Stimulated activated CD4-positive, alpha-beta T cell treated with anti-CD3 and anti-CD28 coated beads, Interleukin-1b, Interleukin-23, amount 100 ng/mL, for 4 hours (primary cell): Measurements from ENCODE around the gene P3R3URF.

Experiments used
- DNase-seq, 2 donors: peaks; one replicate each; pipeline ENCODE4 v3.0.0-alpha.2; 2020; ENCODE audit warnings: low read depth in 2 of 2

The P3R3URF gene

DNA sequence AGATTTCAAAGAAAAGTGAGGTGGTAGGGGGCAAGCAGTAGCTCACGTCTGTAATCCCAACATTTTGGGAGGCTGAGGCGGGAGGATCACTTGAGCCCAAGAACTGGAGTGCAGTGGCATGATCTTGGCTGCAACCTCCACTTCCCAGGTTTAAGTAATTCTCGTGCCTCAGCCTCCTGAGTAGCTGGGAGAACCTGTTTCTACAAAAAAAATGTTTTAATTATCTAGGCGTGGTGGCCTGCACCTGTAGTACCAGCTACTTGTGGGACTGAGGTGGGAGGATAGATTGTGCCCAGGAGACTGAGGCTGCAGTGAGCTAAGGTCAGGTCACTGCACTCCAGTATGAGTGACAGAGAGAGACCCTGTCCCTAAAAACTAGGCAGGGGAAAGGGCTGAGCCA lies 4.0 kb downstream of the P3R3URF start:
- DNase-seq: no peak

DNA sequence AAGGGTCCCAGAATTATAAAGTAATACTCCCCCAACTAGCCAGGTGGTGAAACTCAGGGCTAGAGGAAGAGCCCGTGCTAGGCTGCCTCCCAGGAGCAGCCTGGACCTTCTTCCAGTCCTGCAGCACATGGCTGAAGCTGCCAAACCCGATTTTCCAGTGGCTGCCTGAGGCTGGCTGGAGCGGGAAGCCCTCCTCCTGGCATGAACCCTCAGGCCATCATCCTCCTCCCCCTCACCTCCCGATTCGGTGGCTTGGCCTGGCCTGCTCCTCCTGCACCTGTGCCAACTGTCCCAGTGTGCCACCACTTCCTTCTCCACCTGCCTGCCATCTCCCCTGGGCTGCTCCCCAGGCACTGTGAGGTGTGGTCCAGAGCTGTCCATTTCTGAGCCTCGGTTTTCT lies 4.4 kb downstream of the P3R3URF start:
- DNase-seq: no peak

DNA sequence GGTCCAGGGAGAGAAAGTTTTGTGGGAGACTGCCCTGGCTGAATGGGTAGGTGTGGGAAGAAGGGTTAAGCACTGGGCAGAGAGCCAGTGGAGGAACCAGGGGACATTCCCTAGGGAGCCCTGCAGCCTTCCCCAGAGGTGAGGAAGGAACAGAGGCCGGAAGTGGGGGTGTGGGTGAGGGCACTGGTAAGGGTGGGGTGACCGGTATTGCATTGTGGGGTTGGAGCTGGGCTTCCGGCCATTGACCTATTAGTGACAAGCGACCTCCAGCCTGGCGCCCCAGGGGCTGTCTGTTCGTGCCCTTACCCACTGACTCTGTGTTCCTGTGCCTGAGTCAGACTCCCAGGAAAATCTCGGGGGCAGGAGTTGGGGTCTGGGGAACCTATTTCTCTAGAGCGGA lies 4.9 kb downstream of the P3R3URF start:
- no peak for DNase-seq

DNA sequence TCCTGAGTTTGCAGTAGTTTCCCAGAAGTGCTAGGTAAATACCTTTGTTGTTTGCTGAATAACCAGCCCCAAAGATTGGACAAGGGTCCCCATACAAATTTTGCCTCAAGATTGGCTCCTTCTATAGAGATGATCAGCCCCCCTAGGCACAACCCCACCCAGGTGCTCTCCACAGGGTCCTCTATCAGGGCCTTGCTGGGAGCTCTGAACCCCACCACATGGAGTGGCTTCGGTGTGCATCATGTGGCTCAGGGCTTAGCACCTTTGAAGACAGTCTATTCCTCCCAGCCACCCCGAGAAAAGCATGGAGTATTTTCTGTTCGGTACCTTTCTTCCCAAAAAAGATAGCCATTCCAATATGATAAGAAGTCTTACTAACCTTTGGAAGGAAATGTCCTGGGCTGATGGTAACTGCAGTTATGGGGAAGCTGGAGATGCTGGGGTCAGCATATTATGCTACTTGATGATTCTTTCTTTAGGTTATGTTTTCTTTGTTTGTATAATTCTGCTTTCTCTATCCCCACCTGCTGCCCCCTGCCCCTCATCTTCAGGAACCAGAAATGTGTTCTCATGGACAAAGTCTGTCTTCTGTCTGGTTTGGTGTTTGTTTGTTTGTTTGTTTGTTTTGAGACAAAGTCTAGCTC lies 6.4 kb downstream of the P3R3URF start:
- DNase-seq: no peak

DNA sequence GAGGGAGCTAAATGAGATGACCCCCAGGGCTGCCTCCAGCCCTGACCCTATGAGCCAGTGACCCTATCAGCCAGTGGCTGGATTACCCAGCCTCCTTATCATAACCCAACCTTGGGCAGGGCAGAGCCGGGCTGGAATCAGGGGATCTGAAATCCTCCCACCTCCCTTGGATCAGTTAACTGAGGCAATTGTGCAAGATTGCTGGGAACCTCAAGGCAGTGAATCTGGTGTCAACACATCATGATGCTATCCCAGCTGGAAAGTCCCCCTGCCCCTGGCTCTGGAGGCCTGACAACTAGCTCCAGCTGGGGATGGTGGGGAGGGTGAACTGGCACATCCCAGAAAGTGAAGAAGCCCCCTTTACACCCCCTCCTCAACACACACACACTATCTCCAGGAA lies 7.8 kb downstream of the P3R3URF start:
- no peak for DNase-seq

DNA sequence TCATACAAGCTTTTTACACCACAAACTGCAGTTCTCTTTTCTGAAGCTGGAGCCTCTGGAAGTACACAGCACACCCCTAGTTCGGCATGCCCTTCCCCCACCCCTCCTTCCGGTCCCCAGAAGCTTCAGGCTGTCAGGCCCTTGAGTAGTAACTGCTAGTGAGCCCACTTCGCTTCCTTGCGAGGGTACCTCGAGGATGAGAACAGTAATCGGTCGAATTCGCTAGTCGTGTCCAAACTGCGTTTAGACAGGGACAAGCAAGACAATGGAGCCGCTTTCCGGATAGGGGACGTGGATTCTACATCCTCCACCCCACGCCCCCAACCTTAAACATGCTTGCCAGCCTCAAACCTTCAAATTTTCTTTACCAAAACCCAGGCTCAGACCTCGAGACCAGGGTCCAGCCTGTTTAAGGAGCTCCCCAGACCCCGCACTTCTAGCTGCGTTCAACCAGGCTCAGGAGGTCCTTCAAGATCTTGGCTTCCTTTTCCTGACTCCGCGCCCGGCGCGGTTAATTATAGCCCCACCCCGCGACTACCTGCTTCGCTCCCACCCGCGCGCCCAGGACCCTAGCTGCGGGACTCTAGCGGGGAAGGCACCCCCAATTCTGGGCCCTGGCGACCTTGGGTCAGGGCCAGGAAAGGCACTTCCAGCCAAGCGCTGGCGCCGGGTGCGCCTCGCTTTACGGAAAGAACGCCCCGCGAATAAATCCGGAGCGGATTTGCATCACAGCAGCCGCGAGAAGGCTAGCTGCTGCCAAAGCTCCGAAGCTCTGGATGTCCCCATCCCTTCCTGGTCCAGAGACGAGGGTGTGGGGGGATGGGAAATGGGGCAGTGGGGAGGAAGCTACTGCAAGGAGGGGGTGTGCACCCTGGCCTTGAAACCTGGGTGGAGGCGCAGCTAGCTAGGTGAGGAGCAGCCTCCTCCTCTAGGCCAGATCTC lies 9.5 kb downstream of the P3R3URF start:
- DNase-seq: peak; percentile 30 to 32

DNA sequence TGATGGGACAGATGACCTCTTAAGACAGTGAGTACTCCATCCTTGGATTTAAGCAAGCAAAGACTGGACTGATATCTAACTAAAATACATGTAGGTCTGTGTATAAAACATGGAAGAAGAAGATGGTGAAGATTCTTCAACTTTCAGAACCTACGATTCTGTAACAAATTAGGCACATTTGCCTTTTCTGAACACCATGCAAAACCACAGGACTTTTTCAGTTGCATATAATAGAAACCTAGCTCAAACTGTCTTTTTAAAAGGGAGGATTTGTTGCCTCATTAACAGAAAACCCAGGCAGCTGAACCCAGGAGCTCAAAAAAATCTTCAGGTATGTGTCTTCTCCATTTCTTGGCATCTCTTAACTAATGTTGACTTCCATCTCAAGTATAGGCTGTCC lies 16.1 kb downstream of the P3R3URF start:
- DNase-seq: no peak

DNA sequence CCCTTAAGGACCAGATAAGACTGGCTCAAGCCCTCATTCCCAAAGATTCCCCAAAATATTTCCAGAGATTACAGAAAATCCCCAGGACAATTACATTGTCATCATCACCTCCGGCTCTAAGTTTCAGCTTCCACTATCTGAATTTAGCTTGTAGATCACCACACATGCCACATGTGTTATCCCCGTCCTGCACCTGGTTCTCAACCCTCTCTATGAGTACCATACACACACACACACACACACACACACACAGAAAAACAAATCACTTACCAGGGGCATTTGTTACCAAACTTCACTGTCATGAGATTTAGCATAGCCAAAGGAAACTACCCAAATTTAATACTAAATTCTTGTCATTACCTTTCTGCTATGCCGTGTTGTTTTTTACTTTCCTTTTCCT lies 16.8 kb downstream of the P3R3URF start:
- DNase-seq: no peak

DNA sequence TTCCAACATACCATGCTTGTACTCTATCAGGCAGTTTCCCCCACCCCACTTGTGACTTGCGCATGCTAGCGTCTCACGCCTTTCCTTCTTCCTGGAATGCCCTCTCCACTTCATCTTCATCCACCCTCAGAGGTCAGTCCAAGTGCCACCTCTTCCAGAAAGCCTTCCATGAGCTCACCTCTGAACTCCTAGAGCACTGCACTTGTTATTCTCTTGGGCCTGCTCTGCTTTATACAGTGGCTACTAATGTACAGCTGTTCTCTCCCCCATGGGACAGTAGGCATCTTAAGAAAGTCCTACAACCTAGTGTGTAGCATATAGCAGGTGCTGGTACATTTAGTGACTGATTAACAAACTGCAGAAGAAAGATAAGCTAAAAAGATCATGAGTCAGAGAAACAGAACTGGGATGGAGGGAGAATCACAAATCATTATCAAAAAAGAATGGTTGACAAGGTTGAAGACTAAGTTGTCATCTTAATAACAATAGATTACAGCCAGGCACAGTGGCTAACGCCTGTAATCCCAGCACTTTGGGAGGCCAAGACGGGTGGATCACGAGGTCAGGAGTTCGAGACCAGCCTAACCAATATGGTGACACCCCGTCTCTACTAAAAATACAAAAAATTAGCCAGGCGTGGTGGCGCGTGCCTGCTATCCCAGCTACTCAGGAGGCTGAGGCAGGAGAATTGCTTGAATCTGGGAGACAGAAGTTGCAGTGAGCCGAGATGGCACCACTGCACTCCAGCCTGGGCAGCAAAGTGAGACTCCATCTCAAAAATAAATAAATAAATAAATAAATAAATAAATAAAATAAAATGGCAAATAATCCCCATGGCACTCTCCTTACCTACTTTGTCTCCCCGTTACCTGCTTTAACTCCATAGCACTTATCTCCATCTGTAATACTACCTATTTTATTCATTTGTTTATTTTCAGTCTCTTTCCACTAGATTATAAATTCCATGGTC lies 17.7 kb downstream of the P3R3URF start:
- no peak for DNase-seq

DNA sequence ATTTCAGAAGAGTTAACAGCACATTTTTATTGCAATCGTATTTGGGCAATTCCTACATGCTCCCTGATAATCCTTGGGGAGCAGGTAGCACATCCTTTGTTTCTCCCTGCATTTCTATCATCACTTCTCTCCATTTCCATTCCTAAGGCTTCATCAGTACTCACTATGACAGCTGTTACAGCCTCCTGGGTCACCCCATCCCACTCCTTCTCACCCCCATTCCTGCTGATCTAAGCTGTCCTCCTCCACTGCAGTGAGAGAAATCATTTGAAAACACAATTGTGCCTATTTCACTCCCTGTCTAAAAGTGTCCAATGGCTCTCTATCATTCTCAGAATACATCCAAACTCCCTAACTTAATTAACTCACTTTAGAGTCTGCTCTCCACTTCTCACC lies 18.4 kb downstream of the P3R3URF start:
- no peak for DNase-seq

DNA sequence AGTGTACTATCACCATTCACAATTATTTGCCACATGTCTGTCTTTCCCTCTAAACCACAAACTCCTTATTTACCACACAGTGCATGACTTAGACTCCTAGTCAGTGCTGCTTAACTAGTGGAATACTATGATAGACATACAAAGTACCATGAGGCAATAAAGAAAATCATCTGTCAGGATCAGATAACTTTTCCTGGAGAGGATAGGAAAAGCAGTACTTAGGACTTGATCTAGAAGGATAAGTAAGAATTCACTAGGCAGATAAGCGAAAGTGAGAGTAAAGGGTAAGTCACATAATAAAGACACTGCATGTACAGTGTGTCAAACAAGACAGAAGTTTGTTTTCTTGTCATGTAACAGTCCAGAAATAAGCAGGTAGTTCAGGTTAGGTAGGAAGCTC lies 22.6 kb downstream of the P3R3URF start:
- DNase-seq: no peak

DNA sequence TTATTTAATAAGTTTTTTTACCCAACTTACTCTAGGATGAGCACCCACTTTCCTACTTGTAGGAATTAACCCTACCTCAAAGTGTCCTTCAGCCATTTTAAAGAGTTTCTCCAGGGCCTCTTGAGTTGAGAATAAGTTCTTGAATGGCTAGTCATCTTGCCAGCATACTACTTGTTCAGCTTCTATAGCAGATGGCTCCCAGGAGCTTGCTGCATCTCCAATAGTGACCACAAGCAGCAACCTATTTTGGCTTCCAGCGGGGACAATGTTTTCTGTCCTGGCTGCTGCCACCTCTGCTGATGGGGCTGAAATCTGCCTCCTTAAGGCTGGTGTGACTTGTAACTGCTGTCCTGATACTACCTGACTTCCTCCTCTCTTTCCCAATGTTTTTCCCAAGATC lies 23.1 kb downstream of the P3R3URF start:
- no peak for DNase-seq

DNA sequence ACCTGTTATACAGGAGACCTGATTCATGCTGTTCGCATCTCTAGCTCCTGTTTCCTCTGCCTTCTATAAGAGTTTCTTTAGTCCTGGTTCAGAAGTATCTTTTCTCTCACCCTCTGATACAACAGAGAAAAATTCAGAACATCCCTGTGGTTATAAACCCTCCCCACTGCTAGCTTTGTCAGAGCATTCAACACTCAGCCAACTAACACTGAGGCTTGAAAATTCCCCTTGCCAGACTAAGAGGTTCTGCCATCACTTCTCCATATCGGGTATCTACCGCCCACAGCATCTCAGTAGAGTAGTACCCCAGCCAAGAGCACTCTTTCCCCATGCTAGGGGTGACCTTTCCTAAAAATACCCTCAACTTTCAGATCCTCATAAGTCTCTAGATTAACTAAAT lies 24.3 kb downstream of the P3R3URF start:
- no peak for DNase-seq

DNA sequence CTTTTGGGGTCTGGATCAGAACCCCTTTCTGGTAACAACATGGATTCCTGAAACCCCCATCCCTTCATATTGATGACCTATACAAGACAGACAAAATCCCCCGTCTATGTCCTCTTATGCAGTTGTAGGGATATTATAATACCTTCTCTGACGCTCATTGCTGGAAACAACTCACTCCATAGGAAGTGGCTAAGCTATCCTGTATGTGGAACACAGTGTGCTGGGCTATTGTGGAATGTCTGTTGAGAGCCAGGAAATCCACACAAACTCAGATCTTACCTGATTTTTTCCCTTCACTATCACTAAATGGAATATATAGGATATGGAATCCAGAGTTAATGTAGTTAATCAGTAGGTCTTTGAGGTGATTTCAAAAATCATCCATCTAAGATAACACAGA lies 26.2 kb downstream of the P3R3URF start:
- DNase-seq: no peak

DNA sequence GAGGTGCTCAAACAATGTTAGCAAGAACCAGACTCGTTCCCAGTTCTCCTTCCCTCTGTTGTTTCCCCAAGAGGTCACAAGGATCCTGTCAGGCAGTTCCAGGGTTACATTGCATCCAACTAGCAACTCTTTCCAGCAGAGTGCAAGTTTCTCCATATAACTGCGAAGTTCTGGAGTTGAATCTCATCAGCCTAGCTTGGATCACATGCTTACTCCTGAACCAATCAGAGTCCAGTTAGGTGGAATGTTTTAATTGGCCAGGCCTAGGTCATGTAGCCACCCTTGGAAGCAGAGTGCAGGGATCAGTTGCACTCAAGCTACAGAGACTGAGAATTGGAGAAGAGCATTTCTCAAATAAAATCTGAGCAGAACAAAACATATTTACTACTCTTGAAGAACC lies 28.0 kb downstream of the P3R3URF start:
- no peak for DNase-seq

DNA sequence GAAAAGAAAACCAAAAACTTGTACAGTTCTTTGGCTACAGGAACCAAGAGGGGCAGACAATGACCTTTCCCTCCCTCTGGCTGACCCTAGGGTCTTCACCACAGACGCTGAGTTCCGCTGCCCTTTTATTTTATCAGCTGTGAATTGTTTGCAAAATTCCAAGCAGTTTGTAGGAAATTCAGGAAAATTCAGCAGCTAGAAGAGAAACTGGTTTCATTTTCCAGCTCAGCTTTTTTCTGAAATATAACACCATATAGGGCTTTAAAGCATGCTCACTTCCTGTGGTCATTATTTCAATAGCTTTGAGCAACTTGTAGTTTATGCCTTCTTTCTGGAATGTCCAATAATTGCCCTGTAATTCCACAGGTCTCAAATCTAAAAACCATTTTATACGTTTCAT lies 38.4 kb downstream of the P3R3URF start:
- no peak for DNase-seq

DNA sequence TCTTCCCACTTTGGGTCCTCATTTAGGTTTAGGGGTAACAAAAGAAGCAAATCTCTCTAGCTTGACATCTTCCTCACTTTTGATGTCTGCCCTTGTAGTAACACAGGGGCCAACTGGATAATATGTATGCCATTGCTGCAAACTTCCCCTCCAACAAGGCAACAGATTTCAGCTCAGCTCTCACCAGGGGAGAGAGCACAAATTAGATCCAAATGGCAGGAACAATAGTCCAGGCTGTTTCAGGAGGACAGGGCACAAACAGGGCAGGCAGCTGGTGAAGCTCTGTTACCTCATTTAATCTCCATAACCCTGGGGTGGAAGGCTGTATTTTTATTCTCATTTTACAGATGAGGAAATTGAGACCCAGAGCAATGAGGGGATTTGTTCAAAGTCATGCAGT lies 39.6 kb downstream of the P3R3URF start:
- no peak for DNase-seq

DNA sequence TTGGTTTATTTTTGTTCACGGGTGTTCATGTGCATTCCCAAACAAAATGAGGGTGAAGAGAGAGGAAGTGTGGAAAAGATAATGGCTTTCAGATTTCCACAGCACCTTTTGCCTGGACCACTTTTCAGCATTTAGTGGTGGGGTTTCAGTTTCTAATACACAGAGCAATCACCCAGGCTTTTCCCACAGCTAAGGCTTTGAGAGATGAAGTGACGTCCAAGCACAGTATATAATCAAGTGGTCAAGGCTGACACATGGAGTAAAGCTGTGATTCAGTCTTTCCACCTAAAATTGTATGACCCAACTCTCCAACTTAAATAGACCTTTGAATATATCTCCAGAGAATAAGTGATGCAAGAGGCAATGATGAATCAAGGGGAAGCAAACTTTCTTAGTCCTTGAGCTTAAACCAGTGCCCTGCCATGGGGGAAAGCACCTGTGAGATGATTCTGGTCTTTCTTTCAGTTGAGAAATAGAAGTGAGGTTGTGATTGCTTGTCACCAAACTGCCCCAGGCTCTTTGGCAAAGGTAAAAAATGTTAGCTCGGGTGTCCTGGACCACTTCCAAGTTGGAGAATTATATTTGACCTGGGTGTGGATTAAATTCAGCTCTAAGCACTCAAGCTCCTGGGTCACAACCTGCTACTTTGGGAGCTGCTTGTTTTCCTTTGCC lies 41.5 kb downstream of the P3R3URF start:
- no peak for DNase-seq

DNA sequence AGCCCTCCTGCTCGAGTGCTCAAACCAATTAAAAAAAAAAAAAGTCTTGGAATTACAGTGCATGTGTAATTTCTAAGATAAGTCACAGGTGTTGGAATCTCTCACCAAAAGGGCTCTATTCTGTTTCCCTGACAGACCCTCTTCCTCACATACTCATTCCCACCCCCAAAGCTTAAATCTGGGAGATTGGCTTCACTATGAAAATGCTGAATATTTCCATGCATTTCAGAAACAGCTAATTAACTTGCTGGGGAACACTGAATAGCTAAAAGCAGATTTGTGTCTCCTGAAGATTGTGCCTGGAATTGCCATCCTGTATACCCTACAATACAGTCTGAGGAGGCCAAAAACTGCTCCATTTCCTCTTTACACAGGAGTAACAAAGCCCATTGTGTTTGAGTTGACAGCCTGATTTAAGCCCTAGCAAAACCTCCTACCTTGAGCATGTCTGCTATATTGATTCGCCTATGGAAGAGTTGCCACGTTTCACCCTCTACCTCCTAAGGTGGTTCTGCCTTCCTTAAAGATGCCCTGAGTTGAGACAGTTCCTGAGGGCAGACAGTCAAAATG lies 42.4 kb downstream of the P3R3URF start:
- DNase-seq: no peak

DNA sequence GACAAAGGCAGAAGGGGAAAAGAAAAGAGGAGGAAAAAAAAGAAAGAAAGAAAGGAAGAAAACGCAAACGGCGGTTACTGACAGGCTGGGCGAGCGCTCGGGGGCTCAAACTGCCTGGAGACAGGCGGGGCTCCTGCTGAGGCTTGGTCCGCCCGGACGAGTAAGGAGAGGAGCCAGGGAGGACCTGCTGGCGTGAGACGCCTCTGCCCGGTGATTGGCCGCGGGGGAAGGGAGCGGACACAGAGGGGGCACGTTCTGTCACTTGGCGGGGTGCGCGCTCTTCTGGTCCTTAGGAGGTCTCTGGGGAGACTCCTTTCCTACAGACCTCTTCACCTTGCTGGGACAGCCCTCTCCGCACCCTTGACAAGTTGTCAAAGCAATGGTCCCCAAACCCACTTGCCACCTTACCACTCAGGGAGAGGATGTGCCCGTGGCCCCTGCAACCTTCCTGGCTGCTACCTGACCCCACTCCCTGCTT lies 43.1 kb downstream of the P3R3URF start:
- DNase-seq: no peak

DNA sequence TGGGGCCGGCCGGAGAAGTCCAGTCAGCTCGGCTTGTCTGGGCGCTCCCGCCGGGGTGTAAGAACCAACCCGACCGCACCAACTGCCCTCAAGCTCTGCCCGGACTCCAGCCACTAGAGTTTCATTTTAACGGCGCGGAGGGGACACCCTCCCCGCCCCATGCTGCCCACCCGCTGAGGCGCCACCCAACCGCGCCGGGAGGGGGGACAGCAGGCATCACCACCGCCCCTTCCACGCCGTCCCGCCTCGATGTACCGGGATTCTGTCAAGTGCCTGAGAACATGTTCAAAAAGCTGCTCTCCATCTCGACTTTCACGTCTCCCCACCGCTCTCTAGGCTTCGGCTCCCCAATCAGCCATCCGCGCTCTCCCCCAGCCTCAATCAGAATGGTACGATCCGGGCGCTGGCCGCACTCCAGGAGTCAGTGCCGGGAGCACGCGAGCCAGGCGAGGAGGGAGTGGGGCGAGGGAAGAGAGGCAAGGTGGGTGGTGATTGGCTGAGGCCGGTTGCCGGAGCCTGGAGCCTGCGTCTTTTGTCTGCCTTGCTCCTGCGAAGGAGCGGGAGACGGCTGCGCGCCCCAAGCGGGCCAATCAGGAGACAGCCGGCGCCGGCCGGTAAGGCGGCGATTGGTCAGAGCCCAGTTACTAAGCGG lies 43.6 kb downstream of the P3R3URF start, which contains the start of gene PIK3R3:
PIK3R3 (minus strand) TSS at position 101 of the 652 bp plus-strand sequence. CDS start 677 bp downstream, outside the sequence.
- peak; percentile 65 to 81 for DNase-seq
